ENCODE measurements around the gene TAF4.
"Not testable (repeated sequence)": the region's sequence is repeated elsewhere in the genome, so short reads cannot be mapped to it uniquely, and the experiment has no call there.

The TAF4 gene, protein sequence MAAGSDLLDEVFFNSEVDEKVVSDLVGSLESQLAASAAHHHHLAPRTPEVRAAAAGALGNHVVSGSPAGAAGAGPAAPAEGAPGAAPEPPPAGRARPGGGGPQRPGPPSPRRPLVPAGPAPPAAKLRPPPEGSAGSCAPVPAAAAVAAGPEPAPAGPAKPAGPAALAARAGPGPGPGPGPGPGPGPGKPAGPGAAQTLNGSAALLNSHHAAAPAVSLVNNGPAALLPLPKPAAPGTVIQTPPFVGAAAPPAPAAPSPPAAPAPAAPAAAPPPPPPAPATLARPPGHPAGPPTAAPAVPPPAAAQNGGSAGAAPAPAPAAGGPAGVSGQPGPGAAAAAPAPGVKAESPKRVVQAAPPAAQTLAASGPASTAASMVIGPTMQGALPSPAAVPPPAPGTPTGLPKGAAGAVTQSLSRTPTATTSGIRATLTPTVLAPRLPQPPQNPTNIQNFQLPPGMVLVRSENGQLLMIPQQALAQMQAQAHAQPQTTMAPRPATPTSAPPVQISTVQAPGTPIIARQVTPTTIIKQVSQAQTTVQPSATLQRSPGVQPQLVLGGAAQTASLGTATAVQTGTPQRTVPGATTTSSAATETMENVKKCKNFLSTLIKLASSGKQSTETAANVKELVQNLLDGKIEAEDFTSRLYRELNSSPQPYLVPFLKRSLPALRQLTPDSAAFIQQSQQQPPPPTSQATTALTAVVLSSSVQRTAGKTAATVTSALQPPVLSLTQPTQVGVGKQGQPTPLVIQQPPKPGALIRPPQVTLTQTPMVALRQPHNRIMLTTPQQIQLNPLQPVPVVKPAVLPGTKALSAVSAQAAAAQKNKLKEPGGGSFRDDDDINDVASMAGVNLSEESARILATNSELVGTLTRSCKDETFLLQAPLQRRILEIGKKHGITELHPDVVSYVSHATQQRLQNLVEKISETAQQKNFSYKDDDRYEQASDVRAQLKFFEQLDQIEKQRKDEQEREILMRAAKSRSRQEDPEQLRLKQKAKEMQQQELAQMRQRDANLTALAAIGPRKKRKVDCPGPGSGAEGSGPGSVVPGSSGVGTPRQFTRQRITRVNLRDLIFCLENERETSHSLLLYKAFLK
- 16.6 to 27.9 reads per million in 2 experiments for total RNA-seq

DNA sequence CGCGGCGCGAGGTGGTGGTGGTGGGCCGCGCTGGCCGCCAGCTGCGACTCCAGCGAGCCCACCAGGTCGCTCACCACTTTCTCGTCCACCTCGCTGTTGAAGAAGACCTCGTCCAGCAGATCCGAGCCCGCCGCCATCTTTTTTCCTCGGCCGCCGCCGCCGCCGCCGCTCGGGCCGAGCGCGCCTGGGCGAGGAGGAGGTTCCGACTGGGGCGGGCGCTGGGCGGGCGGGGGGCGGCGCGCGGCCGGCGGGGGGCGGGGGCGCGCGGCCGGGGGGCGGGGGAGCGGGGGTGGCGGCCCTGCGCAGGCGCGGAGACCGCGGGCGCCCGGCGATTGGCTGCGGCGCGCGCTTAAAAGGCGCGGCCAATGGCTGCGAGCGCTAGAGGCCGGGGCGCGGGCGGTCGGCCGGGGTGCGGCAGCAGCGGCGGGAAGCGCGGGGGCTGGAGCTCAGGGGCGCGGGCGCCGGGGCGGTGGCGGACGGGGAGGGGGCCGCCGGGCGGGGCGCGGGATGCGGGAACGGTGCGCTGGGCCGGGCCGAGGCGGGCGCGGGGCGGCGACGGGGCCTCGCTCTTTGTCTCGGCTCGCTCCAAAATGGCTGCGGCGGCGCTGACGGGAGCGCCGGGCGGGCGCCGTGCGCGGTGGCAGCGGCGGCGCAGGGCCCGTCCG, at the start of gene TAF4:
TSS of gene TAF4 (minus strand) at position 208 of the 665 bp plus-strand sequence. CDS start at position 137, 71 bp downstream.
- peak; percentile 75 for DNase-seq (ENCODE audit: low read depth)

DNA sequence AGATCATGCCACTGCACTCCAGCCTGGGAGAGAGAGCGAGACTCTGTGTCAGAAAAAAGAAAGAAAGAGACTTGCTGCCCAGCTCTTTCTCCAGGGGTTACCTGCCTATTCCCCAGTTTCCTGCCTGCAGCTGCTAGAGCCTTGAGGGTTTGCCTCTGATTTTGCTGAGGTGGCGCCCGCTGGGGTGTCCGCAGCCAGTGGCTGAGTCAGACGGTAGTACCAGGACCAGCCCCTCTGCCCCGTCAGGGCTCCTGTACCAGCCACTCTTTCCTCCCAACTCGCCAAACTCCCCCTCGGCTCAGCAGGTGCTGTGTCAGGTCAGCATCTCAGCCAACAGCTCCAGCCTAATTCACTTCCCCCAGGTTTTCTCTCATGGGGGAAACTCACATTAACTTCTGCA, 49.2 kb upstream of the TAF4 start:
- DNase-seq (ENCODE audit: low read depth) = no peak

DNA sequence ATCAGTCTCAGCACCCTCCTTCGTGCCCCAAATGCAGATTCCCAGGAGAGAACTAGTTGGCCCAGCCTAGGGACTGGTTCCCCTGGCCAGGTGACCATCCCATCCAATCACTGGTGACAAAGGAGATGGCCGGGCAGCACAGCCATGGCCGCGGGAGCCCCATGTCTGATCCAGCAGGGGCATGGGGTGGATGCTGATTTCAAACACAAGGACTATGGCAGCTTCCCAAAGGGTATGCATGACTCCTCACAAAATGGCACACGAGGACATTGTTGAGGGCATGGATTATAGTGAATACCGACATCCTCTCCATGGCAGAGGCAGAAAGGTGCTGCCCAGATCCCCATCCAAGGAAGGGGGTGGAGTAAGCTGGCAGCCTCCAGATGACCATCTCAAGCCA, 46.7 kb upstream of the TAF4 start:
- no peak for DNase-seq (ENCODE audit: low read depth)

DNA sequence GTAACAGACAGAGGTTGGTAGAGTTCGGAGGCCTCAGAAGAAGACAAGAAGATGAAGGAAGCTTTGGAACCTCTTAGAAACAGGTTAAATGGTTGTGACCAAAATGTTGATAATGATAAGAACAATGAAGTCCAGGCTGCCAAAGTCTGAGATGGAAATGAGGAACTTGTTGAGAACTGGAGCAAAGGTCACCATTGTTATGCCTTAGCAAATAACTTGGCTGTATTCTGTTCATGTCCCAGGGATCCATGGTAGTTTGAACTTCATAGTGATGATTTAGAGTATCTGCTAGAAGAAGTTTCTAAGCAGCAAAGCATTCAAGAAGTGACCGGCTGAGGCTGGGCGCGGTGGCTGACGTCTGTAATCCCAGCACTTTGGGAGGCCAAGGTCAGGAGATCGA, 45.5 kb upstream of the TAF4 start:
- no peak for DNase-seq (ENCODE audit: low read depth)

DNA sequence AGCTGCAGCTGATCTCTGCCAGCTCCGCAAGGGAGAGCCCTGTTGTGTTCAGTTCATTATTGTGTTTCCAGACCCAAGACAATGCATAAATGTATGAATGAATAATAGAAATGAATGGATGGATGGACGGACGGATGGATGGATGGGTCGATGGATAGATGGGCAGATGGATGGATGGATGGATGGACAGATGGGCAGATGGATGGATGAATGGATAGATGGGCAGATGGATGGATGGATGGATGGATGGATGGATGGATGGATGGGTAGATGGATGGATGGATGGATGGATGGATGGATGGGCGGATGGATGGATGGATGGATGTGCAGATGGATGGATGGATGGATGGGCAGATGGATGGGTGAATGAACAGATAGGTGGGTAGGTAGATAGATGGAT, 39.9 kb upstream of the TAF4 start:
- DNase-seq (ENCODE audit: low read depth) = no peak

DNA sequence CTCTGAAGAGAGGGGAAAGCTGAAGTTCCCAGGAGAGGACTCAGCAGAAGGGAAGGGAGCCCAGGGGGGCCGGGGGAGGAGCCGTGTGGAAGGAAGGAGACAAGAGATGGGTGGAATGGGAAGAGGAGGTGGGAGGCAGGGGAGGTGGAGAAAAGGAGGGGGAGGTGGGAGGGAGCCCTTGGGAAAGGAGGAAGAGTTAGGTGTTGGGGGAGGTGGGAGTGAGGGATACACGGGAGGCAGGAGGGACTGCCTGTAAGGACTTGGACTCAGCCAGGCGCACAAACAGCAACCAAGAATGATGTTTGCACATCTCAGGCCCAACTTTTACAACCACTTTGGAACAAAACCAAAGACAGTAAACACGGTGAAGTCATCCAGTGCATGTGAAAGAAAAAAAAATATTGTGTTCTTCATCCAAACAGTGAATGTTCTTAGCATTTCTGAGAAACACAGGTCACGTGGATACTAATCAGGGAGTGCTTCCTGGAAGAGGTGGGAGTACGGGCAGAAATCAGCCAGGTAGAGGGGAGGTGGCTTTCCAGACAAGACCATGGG, 39.2 kb upstream of the TAF4 start:
- DNase-seq (ENCODE audit: low read depth) = no peak

DNA sequence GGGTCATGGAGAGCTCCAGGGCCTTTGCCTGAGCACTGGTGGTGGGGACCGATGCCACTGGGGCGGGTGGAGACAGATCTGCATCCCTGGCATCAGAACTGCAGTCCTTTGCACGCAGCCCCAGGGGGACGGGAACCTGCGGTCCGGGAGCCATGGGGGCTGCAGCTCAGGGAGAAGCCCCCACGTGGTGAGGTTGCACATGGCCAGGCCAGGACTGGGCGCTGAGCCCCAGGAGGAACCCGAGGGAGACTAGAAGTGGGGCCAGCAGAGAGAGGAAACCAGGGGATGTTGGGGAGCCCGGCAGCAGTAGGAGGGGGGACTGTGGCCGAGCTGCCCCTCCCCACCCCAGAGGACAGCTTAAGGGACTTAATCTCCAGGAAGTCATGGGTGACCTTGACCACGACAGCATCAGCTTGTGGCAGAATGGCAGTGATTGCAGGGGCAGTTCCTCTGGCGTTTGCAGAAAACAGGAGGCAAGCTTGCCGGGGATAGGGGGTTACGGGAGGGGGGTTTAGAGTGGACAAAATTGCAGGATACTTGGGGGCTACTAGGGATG, 38.6 kb upstream of the TAF4 start:
- DNase-seq (ENCODE audit: low read depth) = no peak

DNA sequence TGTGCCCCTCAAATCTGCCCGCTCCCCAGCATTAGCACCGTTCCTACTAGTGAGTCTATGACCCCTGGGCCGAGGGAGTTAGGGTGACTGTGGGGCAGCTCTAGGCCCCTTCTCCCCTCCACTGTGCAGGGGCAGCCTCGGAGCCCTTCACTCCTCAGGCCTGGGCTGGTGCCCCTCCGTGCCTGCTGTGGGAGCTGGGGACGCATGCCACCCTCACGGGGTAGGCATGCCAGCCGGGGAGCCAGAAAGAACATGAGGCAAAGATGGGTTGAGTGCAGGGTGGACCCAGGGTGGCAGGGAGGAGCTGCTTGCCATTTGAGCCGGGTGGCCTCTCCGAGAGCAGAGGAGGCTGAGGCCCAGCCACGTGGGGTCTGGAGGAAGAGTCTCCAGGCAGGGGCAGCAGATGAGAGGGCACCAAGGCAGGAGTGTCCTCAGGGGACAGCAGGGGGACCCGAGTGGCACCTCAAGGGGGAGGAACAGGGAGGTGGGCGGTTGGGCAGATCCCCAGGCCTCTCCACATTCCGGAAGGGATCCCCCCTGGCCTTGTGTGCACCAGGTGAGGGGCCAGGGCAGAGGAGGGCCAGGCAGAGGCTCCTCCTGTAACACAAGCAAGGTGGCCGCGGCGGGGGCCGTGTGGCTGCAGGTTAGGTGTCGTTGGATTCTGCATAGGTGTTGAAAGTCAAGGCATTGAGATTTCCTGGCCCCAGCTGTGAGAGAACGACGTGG, 38.0 kb upstream of the TAF4 start:
- no peak for DNase-seq (ENCODE audit: low read depth)

DNA sequence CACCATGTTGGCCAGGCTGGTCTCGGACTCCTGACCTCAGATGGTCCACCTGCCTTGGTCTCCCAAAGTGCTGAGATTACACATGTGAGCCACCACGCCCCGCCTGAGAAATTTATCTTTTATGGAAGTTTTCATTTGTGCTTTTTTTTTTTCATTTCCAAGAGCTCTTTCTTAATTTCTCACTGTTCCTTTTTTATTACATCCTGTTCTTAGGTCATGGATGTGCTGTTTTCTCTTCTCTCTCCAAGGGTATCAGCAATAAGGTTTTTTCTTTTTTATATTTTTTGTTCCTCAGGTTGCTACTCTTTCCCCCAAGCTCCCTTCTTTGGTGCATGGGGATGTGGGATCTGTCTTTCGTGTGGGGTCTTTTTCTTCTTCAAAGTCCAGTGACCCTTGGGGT, 35.4 kb upstream of the TAF4 start:
- no peak for DNase-seq (ENCODE audit: low read depth)

DNA sequence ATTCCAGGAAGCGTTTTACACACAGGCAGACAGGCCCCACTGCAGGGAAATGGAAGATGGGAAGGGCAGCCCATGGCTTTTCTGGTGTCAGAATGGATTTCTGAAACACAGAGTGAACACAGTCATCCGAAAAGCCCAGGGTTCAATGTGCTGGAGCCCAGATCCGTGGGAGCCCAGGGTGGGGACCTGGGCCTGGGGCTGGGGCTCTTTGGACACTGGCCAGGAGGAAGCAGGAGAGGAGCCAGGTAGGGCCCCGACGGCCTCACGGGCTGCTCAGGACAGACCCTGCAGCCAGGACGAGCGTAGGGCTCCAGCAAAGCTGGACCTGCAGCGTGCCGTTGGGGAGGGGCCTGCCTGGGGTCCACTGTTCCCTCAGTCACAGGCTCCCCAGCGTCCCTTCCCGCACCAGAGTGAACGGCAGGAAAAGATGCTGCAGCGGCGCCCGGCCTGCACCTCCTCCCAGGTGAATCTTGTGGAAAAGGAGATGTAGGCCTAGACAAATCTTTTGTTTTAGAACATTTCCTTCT, 32.3 kb upstream of the TAF4 start:
- no peak for DNase-seq (ENCODE audit: low read depth)

DNA sequence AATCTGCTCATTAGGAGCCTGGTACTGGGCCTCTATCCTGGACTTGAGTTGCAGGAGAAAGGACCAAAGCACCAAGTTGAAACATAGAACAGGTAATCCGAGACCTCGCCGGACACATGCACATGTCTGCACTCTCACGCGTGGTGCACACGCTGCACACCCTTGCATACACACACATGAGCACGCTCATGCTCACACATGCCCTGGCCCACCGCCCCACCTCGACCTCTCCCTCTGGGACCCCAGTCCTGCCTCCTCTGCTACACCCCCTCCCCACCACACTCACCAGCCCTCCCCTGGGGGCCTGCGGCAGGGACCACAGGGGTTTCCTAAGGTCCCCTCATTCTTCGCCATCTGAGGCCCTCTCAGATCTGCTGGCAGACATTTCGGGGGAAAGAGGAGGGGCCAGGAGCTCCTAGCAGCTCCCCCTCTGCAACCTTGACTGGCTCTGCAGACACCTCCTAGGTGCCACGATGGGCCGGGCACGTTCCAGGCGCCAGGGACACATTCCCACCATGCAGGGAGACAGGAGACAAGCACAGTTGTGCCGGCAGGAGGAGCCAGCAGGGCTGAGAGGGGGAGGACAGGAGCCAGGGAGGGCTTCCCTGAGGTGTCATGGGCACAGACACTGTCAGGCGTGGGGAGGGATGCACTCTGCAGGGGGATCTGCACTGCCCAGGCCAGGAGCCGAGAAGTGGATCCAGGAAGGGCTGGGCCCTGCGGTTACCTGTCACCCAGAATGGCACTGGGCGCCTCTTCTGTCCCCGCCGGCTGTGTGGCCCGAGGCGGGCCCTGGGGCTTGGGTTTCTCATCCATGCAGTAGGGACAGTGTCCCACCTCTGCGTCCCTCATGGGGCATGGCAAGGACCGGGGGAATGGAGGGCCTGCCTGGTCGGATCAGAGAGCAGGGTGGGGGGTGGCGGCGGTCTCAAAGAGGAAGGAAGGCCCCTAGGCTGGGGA, 31.0 kb upstream of the TAF4 start:
- no peak for DNase-seq (ENCODE audit: low read depth)

DNA sequence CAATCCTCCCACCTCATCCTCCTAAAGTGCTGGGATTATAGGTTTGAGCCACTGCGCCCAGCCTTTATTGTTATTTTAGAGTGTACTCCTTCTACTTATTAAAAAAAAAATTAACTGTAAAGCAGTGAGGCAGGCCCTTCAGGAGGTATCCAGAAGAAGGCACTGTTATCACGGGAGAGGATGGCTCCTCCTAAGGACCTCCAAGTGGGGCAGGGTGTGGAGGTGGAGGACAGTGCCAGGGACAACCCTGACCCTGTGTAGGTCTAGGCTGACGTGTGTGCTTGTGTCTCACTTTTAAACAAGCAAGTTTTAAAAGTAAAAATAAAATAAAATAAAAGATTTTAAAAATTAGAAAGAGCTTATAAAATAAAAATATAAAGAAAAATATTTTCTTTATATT, 23.7 kb upstream of the TAF4 start:
- no peak for DNase-seq (ENCODE audit: low read depth)

DNA sequence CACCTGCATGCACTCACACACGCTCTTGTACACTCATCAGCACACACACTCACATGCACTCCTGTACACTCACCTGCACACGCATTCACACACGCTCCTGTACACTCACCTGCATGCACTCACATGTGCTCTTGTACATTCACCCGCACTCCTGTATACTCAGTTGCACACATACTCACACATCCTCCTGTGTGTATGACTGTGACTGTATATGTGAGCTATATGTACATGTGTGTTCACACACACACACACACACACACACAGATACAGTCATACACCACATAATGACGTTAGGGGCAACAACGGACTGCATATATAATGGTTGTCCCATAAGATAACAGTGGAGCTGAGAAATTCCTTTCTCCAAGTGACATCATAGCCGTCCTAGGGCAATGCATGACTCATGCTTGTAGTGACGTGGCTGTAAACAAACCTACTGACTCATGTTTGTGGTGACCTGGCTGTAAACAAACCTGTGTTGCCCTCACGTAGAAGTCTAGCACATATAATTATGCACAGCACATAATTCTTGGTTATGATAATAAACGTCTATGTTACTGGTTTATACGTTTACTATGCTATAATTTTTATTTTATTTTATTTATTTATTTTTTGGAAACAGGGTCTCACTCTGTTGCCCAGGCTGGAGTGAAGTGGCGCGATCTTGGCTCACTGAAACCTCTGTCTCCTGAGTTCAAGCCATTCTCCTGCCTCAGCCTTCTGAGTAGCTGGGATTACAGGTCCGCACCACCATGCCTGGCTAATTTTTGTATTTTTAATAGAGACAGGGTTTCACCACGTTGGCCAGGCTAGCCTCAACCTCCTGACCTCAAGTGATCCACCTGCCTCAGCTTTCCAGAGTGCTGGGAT, 22.8 kb upstream of the TAF4 start:
- no peak for DNase-seq (ENCODE audit: low read depth)

DNA sequence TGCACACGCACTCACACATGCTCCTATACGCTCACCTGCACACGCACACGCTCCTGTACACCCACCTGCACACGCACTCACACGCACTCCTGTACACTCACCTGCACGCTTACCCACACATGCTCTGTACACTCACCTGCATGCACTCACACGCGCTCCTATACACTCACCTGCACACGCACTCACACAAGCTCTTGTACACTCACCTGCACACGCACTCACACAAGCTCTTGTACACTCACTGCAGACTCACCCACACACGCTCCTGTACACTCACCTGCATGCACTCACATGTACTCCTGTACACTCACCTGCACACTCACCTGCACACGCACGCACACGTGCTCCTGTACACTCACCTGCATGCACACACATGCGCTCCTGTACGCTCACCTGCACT, 22.0 kb upstream of the TAF4 start:
- no peak for DNase-seq (ENCODE audit: low read depth)

DNA sequence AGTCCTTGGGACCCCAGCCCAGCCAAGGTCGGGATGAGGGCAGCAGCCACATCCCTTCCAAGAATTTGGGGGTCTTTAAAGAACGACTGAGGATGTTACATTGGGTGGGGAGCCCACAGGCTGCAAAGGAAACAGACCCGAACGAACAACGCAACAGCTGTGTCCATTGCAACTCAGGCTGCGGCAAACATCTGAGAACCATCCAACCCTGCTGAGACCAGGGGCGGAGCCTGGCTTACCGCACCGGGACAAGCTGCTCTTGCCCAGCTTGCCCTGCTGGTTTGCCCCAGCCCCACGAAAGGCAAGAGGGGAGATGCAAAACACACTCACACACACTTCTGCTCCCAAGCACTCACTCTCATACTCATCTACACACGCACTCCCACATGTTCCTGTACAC, 21.5 kb upstream of the TAF4 start:
- DNase-seq (ENCODE audit: low read depth) = no peak

DNA sequence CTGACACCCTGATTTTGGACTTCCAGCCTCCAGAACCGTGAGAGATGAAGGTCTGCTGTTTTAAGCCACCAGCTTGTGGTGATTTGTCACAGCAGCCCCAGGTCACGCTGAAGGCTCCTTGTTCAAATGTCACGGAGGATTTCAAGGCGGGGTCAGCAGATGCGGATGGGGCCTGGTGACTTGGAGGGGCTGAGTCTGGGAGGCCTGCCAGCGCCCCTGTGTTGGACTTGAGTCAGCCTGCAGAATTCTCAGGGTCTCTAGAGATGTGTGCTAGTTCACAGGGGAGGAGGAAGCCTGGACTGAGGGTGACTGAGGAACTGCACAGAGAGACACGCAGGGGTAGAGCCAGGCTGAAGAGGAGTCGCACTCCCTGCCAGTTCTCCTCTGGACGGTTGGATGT, 19.5 kb upstream of the TAF4 start:
- no peak for DNase-seq (ENCODE audit: low read depth)

DNA sequence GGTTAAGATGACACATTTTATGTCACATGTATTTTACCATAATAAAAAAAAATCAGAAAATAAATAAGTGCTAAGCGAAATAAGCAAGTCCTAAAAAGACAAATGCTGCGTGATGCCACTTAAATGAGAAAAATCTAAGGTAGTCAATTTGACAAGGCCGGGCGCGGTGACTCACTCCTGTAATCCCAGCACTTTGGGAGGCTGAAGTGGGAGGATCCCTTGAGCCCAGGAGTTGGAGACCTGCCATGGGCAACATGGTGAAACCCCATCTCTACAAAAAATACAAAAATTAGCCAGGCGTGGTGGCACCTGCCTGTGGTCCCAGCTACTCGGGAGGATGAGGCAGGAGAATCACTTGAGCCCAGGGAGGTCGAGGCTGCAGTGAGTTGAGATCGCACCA, 18.5 kb upstream of the TAF4 start:
- DNase-seq (ENCODE audit: low read depth) = not testable (repeated sequence)

DNA sequence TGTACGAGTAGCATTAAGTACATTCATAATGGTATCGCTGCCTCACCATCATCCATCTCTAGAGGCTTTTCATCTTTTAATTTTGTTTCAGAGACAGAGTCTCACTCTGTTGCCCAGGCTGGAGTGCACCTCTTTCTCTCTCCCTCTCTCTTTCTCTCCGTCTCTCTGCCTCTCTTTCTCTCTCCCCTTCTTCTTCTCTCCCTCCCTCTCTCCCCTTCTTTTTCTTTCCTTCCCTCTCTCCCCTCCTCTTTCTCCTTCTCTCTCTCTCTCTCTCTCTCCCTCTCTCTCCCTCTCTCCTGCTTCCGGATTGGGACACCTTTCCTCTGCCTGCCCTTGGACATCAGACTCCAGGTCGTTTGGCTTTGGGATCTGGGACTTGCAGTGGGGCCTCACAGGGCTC, 17.6 kb upstream of the TAF4 start:
- no peak for DNase-seq (ENCODE audit: low read depth)
